OCI-LY1 (cell line): ENCODE results near the gene AGPAT3.

ENCODE experiments used
- H2AFZ ChIP-seq: fragments of 200-600 bp; sonication (generic), shearing (Covaris generic); 2 replicates; pipeline ENCODE4 v1.6.0; 2014; ENCODE audit warnings: antibody characterized with exemption, mild to moderate bottlenecking, low read length
- H3F3A ChIP-seq: fragments of 200-600 bp; sonication (generic), shearing (Covaris generic); 2 replicates; pipeline ENCODE4 v1.6.0; 2014; ENCODE audit warnings: mild to moderate bottlenecking, antibody characterized with exemption, low read length, moderate library complexity; ENCODE audit not compliant: insufficient read depth
- H3K27ac ChIP-seq: fragments of 200-600 bp; sonication (generic); 2 replicates; pipeline ENCODE4 v1.5.1; 2014; ENCODE audit warnings: low read length, mixed run types, mild to moderate bottlenecking, low read depth; ENCODE audit not compliant: poor library complexity, severe bottlenecking
- H3K27me3 ChIP-seq: fragments of 200-600 bp; sonication (generic); 2 replicates; pipeline ENCODE4 v1.6.0; 2014; ENCODE audit warnings: antibody characterized with exemption, mild to moderate bottlenecking, low read length, moderate library complexity; ENCODE audit not compliant: insufficient read depth
- H3K36me3 ChIP-seq: fragments of 200-600 bp; sonication (generic); 2 replicates; pipeline ENCODE4 v1.6.1; 2014; ENCODE audit warnings: mild to moderate bottlenecking, antibody characterized with exemption, low read length, moderate library complexity, mixed read lengths; ENCODE audit not compliant: insufficient read depth
- H3K4me1 ChIP-seq: fragments of 200-600 bp; sonication (generic); 2 replicates; pipeline ENCODE4 v1.5.1; 2014; ENCODE audit warnings: mild to moderate bottlenecking, low read length, moderate library complexity; ENCODE audit not compliant: insufficient read depth, severe bottlenecking
- H3K4me2 ChIP-seq: fragments of 200-600 bp; sonication (generic), shearing (Covaris generic); 2 replicates; pipeline ENCODE4 v1.6.1; 2014; ENCODE audit warnings: low read length
- H3K4me3 ChIP-seq: fragments of 200-600 bp; sonication (generic); 2 replicates; pipeline ENCODE4 v1.5.1; 2014; ENCODE audit warnings: low read length, low read depth, mild to moderate bottlenecking, mixed read lengths; ENCODE audit not compliant: poor library complexity, severe bottlenecking
- H3K79me2 ChIP-seq: fragments of 200-600 bp; shearing (Covaris generic); 2 replicates; pipeline ENCODE4 v1.6.1; 2016; ENCODE audit warnings: mixed run types, low read length, mixed read lengths; ENCODE audit not compliant: insufficient read depth
- H3K9ac ChIP-seq: fragments of 200-600 bp; sonication (generic), shearing (Covaris generic); 2 replicates; pipeline ENCODE4 v1.6.1; 2014; ENCODE audit warnings: mild to moderate bottlenecking, low read length, mixed read lengths
- H3K9me2 ChIP-seq: fragments of 200-600 bp; sonication (generic), shearing (Covaris generic); 2 replicates; pipeline ENCODE4 v1.6.1; 2014; ENCODE audit warnings: low read depth, mild to moderate bottlenecking, low read length, mixed read lengths
- H3K9me3 ChIP-seq: fragments of 200-600 bp; shearing (Covaris generic); 2 replicates; pipeline ENCODE4 v1.6.1; 2014; ENCODE audit warnings: low read length, mixed read lengths
- H4K20me1 ChIP-seq: fragments of 200-600 bp; sonication (generic), shearing (Covaris generic); 2 replicates; pipeline ENCODE4 v1.6.0; 2016; ENCODE audit warnings: mild to moderate bottlenecking, low read length; ENCODE audit not compliant: insufficient read depth
- EZH2 ChIP-seq: fragments of 200-600 bp; sonication (generic), shearing (Covaris generic); IDR thresholded peaks from 2 replicates; pipeline ENCODE4 v1.8.0; 2017; ENCODE audit warnings: borderline replicate concordance, mixed run types, mild to moderate bottlenecking, antibody characterized with exemption, low read length, moderate library complexity, mixed read lengths
- TF ChIP-seq, protein P1 (sequence below): fragments of 200-600 bp; sonication (generic), shearing (Covaris generic); IDR thresholded peaks from 2 replicates; pipeline ENCODE4 v1.5.1; 2017; ENCODE audit warnings: mild to moderate bottlenecking, antibody characterized with exemption, low read length, moderate library complexity, mixed read lengths

Gene AGPAT3

GRCh38 chr21:43846430-43846829, 18.6 kb upstream of the AGPAT3 start:
- no peaks in the 10 kb centered on the region for H3F3A ChIP-seq
- no peak overlapping the region for H3K27ac ChIP-seq
- H3K4me1 ChIP-seq = peaks cover 4% of the 10 kb centered on the region
- TF ChIP-seq, protein P1, sequence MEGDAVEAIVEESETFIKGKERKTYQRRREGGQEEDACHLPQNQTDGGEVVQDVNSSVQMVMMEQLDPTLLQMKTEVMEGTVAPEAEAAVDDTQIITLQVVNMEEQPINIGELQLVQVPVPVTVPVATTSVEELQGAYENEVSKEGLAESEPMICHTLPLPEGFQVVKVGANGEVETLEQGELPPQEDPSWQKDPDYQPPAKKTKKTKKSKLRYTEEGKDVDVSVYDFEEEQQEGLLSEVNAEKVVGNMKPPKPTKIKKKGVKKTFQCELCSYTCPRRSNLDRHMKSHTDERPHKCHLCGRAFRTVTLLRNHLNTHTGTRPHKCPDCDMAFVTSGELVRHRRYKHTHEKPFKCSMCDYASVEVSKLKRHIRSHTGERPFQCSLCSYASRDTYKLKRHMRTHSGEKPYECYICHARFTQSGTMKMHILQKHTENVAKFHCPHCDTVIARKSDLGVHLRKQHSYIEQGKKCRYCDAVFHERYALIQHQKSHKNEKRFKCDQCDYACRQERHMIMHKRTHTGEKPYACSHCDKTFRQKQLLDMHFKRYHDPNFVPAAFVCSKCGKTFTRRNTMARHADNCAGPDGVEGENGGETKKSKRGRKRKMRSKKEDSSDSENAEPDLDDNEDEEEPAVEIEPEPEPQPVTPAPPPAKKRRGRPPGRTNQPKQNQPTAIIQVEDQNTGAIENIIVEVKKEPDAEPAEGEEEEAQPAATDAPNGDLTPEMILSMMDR = no peak
- no peak for TF ChIP-seq EZH2
- H3K9ac ChIP-seq = no peak overlapping the region
- peaks cover 10% of the 10 kb centered on the region; the same call in 1 of the 2 replicates for H3K9me3 ChIP-seq
- H3K4me3 ChIP-seq = no peak overlapping the region
- H4K20me1 ChIP-seq = no peaks in the 10 kb centered on the region
- no peaks in the 10 kb centered on the region for H3K79me2 ChIP-seq
- peaks cover 16% of the 10 kb centered on the region; the same call in 1 of the 2 replicates for H3K27me3 ChIP-seq
- H3K4me2 ChIP-seq = no peak overlapping the region
- H2AFZ ChIP-seq = no peak overlapping the region
- no peaks in the 10 kb centered on the region; the same call in 1 of the 2 replicates for H3K36me3 ChIP-seq
- no peaks in the 10 kb centered on the region for H3K9me2 ChIP-seq

DNA sequence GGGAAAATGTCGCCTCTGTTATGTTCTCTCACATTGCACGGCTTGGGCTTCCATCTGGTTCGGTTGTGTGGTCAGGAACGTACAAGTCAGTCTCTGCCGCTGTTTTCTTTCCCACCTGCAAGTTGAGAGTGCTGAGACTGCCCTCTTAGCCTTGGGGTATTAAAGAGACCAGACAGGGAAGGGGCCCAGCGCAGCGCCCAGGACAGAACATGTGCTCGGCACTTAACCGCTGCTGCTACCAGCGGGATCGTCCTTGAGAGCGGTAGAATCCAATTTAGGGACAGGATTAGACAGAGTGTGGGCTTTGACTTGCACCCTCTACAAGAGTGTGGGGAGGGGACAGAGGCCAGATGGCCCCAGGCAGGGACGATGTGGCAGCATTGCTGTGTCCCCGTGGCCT, 17.7 kb upstream of the AGPAT3 start:
- Histone ChIP-seq H3K27ac (no peak overlapping the region), H3K27me3 (peaks cover 16% of the 10 kb centered on the region; the same call in 1 of the 2 replicates), H3K9ac (no peak overlapping the region), H3F3A (no peaks in the 10 kb centered on the region), H3K9me3 (peaks cover 10% of the 10 kb centered on the region; the same call in 1 of the 2 replicates), H3K36me3 (no peaks in the 10 kb centered on the region; the same call in 1 of the 2 replicates), H4K20me1 (no peaks in the 10 kb centered on the region), H3K4me3 (no peak overlapping the region), H3K9me2 (no peaks in the 10 kb centered on the region), H3K4me2 (no peak overlapping the region), H3K79me2 (no peaks in the 10 kb centered on the region), H2AFZ (no peak overlapping the region), H3K4me1 (peaks cover 4% of the 10 kb centered on the region)
- TF ChIP-seq EZH2 = no peak
- TF ChIP-seq, protein P1 = no peak

GRCh38 chr21:43848771-43849170, 16.3 kb upstream of the AGPAT3 start:
- Histone ChIP-seq H3K9ac (no peak overlapping the region), H3K4me1 (no peaks in the 10 kb centered on the region), H2AFZ (no peak overlapping the region), H3K9me3 (peaks cover 10% of the 10 kb centered on the region; the same call in 1 of the 2 replicates), H3K9me2 (no peaks in the 10 kb centered on the region), H3K36me3 (no peaks in the 10 kb centered on the region; the same call in 1 of the 2 replicates), H3K27me3 (peaks cover 13% of the 10 kb centered on the region; the same call in 1 of the 2 replicates), H3K27ac (no peak overlapping the region), H4K20me1 (no peaks in the 10 kb centered on the region), H3K4me3 (no peak overlapping the region), H3K79me2 (no peaks in the 10 kb centered on the region), H3K4me2 (no peak overlapping the region), H3F3A (no peaks in the 10 kb centered on the region)
- TF ChIP-seq EZH2 = no peak
- TF ChIP-seq, protein P1 = no peak
